ENCODE data around the gene IDH3G.

IDH3G gene

DNA sequence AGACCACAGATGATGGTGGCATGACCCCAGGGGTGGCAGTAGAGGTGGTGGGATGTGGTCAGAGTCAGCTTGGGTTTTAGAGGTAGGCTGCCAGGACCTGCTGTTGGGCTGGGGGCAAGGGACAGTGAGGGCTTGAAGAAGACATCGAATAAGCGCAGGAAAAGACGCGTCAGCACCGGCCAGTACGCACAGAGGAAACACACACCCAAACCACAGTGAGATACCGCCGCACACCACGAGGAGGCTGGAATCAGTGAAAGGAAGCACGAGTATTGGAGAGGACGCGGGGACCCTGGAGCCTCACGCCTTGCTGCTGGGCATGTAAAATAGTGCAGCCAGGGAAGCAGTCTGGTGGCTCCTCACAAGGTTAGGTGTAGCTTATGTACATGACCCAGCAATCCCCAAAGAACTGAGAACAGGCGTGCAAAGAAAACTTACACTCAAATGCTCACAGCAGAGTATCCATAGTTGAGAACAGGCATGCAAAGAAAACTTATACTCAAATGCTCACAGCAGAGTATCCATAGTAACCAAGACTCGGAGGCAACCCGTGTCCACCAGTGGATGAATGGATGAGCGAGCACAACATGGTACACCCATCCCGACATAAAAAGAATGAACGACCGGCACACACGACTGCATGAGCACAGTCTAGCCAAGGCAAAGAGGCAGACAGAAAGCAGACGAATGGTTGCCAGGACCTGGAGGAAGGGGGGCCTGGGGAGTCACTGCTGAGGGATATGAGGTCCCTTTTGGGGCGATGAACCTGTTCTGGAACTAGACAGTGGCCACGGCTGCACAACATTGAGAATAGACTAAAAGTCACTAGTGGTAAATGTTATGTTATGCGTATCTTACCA, 22.9 kb upstream of the IDH3G start:
- in situ Hi-C loops (cut with HindIII; ENCODE audit: low sequenced_read_pairs) = no loop called here

GRCh38 chrX:153814591-153815315, 20.6 kb upstream of the IDH3G start:
- in situ Hi-C loops (cut with HindIII; ENCODE audit: low sequenced_read_pairs) = no loop called here

- in situ Hi-C loops (cut with HindIII; ENCODE audit: low sequenced_read_pairs) = no loop called here
These were observed 19.0 kb upstream of the IDH3G start for GRCh38 chrX:153813161-153813560.

DNA sequence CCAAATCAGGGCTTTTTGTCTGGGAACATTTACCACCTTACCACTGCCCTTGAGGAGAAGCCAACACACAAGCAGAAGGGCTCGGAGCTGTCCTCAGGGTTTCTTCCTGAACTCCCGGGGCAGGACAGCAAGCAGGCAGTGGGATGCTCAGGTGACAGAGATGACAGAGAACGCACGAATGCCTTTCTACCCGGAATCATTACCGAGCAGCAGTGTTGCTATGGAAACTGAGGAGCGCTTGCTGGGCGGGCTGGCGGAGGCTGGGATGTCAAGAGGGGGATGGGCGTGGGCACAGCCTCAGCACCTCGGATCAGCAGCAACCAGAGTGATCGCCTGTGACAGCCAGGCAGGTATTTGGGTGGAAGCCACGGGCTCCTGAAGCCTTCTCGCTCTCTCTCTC, 18.0 kb upstream of the IDH3G start:
- in situ Hi-C loops (cut with HindIII; ENCODE audit: low sequenced_read_pairs) = no loop called here

GRCh38 chrX:153807976-153808375, 13.8 kb upstream of the IDH3G start:
- in situ Hi-C loops (cut with HindIII; ENCODE audit: low sequenced_read_pairs) = no loop called here

DNA sequence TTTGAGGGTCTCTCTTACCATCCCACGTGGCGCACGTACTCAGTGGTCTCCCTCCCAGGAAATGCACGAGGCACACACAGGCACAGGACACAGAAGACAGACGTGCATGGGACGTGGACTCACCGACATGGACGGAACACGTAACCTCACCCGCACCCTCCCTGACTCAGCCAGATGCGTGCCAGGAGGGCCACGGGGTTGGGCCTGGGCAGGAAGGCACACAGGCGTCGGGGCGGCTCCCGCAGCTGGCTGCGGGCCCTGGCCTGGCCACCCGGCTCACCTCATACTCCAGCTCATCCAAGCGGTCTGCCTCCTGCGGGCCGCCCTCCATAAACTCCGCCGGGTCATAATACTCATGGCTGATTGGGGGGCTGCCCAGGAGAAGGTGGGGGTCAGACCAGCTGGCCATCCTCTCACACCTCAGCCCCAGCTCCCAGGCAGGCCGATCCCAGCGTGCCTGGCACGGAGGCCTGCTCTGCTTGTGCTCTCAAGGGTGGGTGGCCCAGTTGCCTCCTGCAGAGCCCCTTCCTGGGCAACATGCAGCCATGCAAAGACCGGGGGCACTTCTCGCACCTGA, 12.9 kb upstream of the IDH3G start:
- in situ Hi-C loops (cut with HindIII; ENCODE audit: low sequenced_read_pairs) = no loop called here

DNA sequence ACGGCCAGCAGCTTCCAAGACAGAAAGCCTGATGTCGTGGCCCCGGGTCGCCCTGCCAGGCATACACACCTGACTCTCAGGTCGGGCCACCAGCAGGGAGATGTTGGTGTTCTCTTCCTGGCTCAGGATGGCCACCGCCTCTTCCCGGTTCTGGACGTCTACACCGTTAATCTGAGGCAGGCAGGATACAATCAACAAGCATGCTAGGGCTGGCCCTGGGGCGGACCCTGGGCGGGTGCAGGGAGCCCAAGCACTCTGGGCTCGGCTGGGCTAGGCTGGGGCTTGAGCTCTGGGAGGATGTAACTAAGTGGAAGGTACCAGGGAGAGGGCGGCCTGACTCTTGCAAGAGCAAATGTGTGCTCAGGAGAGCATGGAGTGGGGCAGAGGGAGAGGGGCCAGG, 11.3 kb upstream of the IDH3G start:
- in situ Hi-C loops (cut with HindIII; ENCODE audit: low sequenced_read_pairs) = no loop called here

DNA sequence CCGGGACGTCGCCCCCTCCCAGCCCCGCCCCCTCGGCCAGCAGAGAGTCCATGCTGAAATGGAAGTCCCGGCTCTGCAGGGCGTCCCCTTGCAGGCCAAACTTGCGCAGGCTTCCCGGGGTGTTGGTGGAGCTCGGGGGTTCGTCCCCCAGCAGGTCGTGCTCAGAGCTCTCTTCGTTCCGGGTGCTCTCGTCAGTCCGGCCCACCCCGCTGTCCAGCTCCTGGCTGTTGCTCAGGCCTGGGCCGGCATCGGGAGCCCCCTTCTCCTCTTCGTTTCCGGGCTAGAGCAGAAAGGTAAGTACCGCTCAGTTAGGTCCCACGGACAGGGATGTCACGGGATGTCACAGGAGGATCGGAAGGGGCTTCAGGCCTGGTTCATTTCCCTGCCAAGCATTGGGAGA, 10.4 kb upstream of the IDH3G start:
- in situ Hi-C loops (cut with HindIII; ENCODE audit: low sequenced_read_pairs) = no loop called here

- in situ Hi-C loops (cut with HindIII; ENCODE audit: low sequenced_read_pairs) = no loop called here
These were observed 10.0 kb upstream of the IDH3G start for GRCh38 chrX:153804100-153804595.

GRCh38 chrX:153803211-153804099, 9.3 kb upstream of the IDH3G start:
- in situ Hi-C loops (cut with HindIII; ENCODE audit: low sequenced_read_pairs) = no loop called here

- in situ Hi-C loops (cut with HindIII; ENCODE audit: low sequenced_read_pairs) = no loop called here
These were observed 8.4 kb upstream of the IDH3G start for GRCh38 chrX:153802513-153803045.

DNA sequence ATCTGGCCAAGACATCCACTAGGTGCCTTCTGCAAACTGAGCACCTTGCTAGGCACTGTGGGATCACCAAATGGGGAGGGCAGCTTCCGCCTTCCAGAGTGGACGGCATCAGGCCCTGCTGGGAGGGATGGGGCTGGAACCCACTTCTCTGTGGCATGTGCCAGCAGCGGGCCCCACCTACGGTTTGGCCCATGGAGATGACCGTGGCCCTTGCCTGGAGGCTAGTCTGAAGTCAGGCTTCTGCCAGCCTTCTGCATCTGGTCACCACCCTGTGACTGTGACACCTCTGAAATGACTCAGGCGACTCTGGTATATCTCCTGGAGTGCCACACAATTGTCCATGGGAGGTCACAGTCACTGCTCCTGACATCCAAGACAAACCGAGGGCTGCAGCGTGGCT, 7.5 kb upstream of the IDH3G start:
- in situ Hi-C loops (cut with HindIII; ENCODE audit: low sequenced_read_pairs) = no loop called here

GRCh38 chrX:153800746-153801145, 6.6 kb upstream of the IDH3G start:
- in situ Hi-C loops (cut with HindIII; ENCODE audit: low sequenced_read_pairs) = no loop called here

- in situ Hi-C loops (cut with HindIII; ENCODE audit: low sequenced_read_pairs) = no loop called here
These were observed 6.1 kb upstream of the IDH3G start for GRCh38 chrX:153800177-153800722.

DNA sequence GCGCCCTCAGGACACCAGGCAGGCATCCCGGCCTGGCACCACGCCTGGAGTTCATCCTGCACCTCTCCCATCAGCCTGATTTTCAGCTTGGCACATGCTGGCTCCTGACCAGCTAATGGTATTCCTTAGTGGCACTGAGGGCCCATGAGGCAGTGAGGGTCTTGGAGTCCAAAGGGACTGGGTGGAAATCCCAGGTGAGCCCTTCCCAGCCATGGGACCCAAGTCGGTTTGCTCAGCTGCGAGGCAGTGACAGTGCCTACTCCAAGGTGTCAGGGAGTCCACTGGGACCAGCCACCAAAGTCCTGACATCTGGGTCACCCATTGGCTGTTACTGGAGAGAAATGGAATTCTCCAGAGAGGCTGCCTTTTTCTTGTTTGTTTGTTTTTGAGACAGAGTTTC, 5.2 kb upstream of the IDH3G start:
- in situ Hi-C loops (cut with HindIII; ENCODE audit: low sequenced_read_pairs) = no loop called here

DNA sequence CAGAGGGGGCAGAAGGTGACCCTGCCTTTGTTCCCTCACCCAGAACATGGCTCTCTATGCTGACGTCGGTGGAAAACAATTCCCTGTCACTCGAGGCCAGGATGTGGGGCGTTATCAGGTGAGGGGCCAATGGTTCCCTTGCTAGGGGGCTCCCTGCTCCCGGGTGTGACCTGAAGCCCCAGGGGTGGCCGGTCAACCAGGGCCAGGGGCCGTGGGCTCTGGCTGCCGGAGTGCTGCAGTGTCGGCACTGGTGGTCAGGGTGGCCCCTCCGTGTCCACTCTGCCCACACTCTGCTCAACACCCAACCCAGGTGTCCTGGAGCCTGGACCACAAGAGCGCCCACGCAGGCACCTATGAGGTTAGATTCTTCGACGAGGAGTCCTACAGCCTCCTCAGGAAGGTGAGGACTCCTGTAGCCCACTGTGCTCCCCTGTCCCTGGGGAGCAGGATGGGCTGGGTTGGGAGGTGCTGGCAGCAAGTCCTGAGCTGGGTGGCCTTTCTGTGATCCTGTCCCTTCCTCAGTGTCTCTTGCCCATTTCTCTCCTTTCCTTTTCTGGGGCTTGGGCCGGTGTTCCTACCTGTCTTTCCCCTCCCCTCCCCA, 3.3 kb upstream of the IDH3G start:
- in situ Hi-C loops (cut with HindIII; ENCODE audit: low sequenced_read_pairs) = no loop called here

GRCh38 chrX:153794897-153795816, 982 bp upstream of the IDH3G start:
- in situ Hi-C loops (cut with HindIII; ENCODE audit: low sequenced_read_pairs) = no loop called here

DNA sequence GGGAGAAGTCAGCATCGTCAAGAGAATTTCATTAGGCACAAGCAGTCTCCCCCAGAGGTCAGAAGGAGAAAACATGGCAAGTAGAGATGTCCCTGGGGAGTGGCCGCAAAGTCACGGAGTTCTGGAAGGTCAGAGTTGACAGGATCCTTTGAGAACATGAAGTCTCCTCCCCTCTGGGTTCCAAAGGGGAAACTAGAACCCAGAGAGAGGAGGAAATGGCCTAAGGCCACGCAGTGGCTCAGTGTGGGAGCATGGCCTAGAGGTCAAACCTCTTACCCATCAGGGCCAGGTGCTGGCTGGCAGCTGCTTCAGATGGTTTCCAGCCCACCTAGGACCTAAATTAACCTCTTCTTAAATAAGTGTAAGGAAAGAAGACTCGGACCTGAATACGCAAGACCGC, 884 bp downstream of the IDH3G start:
- in situ Hi-C loops (cut with HindIII; ENCODE audit: low sequenced_read_pairs) = no loop called here

DNA sequence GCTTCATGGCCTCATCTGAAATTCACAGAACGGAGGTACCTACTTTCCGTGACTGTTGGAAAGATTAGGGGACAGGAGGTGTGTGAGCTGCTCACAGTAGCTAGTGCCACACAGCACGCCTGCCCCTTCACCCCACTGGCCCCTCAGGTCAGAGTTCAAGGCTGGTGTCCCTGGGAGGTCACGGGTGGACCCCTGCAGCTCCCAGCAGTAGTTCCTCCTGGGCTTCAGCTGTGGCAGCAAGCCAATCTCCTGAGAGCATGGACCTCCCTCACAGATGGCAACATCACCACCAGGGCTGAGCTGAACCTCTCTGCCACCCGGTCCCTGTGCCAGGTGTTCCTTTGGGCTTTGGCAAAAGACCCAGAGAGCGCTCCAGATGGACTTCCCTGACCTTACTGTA, 1.8 kb downstream of the IDH3G start:
- in situ Hi-C loops (cut with HindIII; ENCODE audit: low sequenced_read_pairs) = no loop called here
